Lower lobe of right lung (tissue), 2 donors: ENCODE data around the gene ARHGEF2. TPM values are rescaled to one million over a fixed set of nuclear protein-coding genes. Genes with fewer than 3 reads are reported as not detected.
A peak's percentile ranks its signal among the peaks of the same experiment; 100 is the strongest.

ENCODE experiments used
- ATAC-seq, 2 donors: fragments of 200-7000 bp; cut with Tn5 transposase; one replicate each; pipeline ENCODE4 v1.9.1; 2020 to 2022; ENCODE audit warnings: mild to moderate bottlenecking in 2 of 2, moderate library complexity in 2 of 2
- DNase-seq: peaks from one replicate; pipeline ENCODE4 v3.0.0-alpha.2; 2020
- H3K27ac ChIP-seq: fragments of 200-600 bp; one replicate; pipeline ENCODE4 v1.8.0; 2022
- H3K27me3 ChIP-seq: fragments of 200-600 bp; one replicate; pipeline ENCODE4 v1.8.0; 2022; ENCODE audit warnings: low read depth
- H3K36me3 ChIP-seq: fragments of 200-600 bp; one replicate; pipeline ENCODE4 v1.8.0; 2022; ENCODE audit warnings: mild to moderate bottlenecking
- H3K4me1 ChIP-seq: fragments of 200-600 bp; one replicate; pipeline ENCODE4 v1.8.0; 2022
- H3K4me3 ChIP-seq: fragments of 200-600 bp; one replicate; pipeline ENCODE4 v1.8.0; 2022; ENCODE audit warnings: mild to moderate bottlenecking
- H3K9me3 ChIP-seq: fragments of 200-600 bp; one replicate; pipeline ENCODE4 v1.8.0; 2022
- intact Hi-C: fragments of 100-400 bp; cut with DNase I; formaldehyde crosslinking; loops from one replicate; pipeline ENCODE4 v1.11.0; 2022
- total RNA-seq: library from RNA; stranded (reverse); fragmentation: NEBNext Ultra II Directional; extraction: Animal tissue kit (Norgen Biotek cat#: 25700); gene quantifications from one replicate; pipeline ENCODE4 v1.2.1, GENCODE V29; 2021
- TF ChIP-seq, protein P1 (sequence below): fragments of 200-600 bp; IDR thresholded peaks from one replicate; pipeline ENCODE4 v1.8.0; 2022; ENCODE audit warnings: antibody characterized with exemption, mild to moderate bottlenecking
- donor health status: DM: no; HTN: yes; CAD: no; lungs with severe emphysema.

Gene ARHGEF2
- total RNA-seq, 1 donor from 2014 or later: 252 TPM

DNA sequence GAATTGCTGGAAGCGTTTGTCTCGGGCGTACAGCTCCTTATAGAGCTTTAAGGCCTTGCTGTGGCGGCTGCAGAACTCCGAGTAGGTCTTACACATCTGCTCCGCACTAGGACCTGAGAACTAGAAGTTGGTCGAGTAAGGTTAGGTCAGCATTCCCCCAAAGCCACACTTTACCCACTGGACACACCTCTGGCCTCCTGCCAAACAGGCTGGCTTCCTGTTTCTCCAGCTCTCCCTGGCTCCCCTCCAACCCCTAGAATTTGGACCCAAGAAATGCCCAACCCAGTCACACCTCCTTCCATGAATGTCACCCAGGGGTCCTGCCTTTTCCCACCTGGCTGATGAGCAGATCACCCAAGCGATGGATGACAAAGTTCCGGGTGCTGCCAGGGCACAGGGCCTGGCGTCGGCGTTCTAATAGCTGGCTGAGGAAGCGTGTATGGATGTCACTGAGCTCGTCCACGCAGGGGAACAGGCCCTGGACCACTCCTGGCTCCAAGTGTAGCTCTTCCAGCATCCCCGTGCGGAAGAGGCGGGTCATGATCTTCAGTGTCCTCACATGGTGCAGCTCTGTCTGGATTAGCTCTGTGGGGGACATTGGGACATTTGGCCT, 15.6 kb downstream of the ARHGEF2 start:
- Histone ChIP-seq H3K4me1 (peaks cover 52% of the 10 kb centered on the region), H3K36me3 (peaks cover 100% of the 10 kb centered on the region), H3K4me3 (no peak overlapping the region), H3K27me3 (no peaks in the 10 kb centered on the region), H3K9me3 (no peaks in the 10 kb centered on the region), H3K27ac (peak overlapping the region; percentile 68)
- DNase-seq (peak; percentile 67), ATAC-seq (peak in 1 of 2 donors; percentile 16)
- TF ChIP-seq, protein P1, sequence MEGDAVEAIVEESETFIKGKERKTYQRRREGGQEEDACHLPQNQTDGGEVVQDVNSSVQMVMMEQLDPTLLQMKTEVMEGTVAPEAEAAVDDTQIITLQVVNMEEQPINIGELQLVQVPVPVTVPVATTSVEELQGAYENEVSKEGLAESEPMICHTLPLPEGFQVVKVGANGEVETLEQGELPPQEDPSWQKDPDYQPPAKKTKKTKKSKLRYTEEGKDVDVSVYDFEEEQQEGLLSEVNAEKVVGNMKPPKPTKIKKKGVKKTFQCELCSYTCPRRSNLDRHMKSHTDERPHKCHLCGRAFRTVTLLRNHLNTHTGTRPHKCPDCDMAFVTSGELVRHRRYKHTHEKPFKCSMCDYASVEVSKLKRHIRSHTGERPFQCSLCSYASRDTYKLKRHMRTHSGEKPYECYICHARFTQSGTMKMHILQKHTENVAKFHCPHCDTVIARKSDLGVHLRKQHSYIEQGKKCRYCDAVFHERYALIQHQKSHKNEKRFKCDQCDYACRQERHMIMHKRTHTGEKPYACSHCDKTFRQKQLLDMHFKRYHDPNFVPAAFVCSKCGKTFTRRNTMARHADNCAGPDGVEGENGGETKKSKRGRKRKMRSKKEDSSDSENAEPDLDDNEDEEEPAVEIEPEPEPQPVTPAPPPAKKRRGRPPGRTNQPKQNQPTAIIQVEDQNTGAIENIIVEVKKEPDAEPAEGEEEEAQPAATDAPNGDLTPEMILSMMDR: no peak
- intact Hi-C loops: no loop called here

DNA sequence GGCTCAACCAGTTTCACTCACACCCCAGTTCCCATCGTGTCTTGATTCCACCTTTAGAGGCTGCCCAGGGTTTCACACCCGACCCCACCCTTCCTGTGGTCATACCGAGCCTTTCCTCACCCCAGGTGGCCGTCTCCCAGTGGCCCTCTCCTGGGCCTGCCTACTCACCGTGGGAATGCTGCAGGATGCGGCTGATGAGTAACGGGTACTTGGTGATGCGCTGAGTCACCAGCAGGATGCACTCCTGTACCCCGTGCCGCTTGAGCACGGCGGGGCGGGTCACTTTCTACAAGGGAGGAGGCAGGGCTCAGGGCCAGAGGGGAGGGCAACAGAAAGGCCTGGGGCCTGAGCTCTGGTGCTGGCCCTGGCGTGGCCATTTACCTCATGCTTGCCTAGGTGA, 16.4 kb downstream of the ARHGEF2 start:
- no peak overlapping the region for H3K4me3 ChIP-seq
- intact Hi-C loops: no loop called here
- peaks cover 100% of the 10 kb centered on the region for H3K36me3 ChIP-seq
- no peaks in the 10 kb centered on the region for H3K9me3 ChIP-seq
- H3K27me3 ChIP-seq: no peaks in the 10 kb centered on the region
- peaks cover 45% of the 10 kb centered on the region for H3K4me1 ChIP-seq
- DNase-seq (no peak), ATAC-seq (peak; percentile 59 to 82)
- peak overlapping the region; percentile 68 for H3K27ac ChIP-seq
- TF ChIP-seq, protein P1: peak; percentile 34

DNA sequence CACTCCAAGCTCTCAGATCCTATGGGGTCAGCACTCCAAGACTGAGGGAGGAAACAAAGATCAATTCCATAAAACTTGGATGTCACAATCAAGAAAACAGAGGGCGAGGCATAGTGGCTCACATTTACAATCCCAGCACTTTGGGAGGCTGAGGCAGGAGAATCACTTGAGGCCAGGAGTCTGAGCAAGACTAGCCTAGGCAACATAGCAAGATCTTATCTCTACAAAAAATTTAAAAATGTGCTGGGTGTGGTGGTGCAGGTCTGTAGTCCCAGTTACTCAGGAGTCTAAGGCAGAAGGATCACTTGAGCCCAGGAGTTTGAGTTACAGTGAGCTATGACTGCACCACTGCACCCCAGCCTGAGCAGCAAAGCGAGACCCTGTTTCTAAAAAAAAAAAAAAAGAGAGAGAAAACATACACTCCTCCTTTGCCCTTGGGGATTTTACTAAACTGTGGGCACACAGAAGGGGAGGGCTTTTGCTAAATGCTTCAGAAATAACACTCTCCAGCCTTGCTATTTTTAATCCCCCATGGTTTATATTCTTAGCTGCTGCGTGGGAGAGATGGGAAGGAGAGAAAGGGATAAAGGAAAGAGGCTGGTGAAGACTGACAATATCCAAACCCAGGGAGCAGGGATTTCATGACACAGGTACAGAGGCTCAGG, 18.1 kb downstream of the ARHGEF2 start:
- ATAC-seq (no peak), DNase-seq (no peak)
- TF ChIP-seq, protein P1: no peak
- no peak overlapping the region for H3K27ac ChIP-seq
- no peak overlapping the region for H3K4me3 ChIP-seq
- peaks cover 27% of the 10 kb centered on the region for H3K4me1 ChIP-seq
- no peaks in the 10 kb centered on the region for H3K9me3 ChIP-seq
- no peaks in the 10 kb centered on the region for H3K27me3 ChIP-seq
- intact Hi-C loops: no loop called here
- peaks cover 100% of the 10 kb centered on the region for H3K36me3 ChIP-seq

DNA sequence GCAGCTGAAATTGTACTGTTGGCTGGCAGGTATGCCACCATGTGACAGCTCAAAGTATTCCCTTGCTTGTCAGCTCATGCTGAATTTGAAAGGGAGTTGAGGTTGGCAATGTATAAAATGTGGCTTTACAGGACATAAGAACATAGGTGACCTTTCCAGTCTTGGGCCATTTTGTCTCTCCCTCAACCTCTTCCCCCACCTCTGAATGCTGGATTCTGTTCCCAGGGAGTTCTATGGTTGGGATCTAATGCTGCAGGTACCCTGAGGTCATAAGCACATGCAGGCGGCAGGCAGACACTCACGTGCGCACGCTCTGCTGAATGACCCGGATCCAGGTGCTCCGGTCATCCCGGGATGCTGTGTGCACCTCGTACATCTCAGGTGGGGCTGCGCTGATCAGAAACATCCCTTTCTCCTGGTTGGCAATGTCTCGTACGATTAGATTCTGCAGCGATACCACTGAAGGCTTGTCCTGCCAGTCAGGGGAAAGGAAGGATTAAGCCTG, 20.9 kb downstream of the ARHGEF2 start:
- intact Hi-C loops: no loop called here
- Histone ChIP-seq H3K4me1 (peaks cover 16% of the 10 kb centered on the region), H3K36me3 (peaks cover 99% of the 10 kb centered on the region), H3K27ac (no peak overlapping the region), H3K27me3 (no peaks in the 10 kb centered on the region), H3K9me3 (no peaks in the 10 kb centered on the region), H3K4me3 (no peak overlapping the region)
- TF ChIP-seq, protein P1: no peak
- ATAC-seq: no peak
- no peak for DNase-seq

DNA sequence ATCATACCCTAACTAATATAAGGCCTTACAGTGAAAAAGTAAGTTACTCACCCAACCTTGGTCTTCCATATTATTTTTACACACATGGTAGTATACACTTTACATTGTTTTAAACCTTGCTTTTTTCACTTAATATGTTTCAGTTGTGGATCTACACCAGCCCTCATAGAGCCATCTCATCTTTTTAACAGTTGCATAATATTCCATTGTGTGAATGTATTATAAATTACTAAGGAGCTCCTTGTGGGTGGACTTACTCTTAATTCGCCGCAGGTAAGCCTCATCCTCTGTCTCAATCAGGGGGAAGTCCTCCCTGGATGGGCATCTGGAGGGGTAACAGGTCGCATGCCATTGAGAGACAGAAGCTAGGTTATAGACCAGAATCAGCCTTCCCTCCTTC, 23.7 kb downstream of the ARHGEF2 start:
- H3K9me3 ChIP-seq: no peaks in the 10 kb centered on the region
- ATAC-seq (no peak), DNase-seq (no peak)
- H3K36me3 ChIP-seq: peaks cover 99% of the 10 kb centered on the region
- no peaks in the 10 kb centered on the region for H3K27me3 ChIP-seq
- H3K4me3 ChIP-seq: no peak overlapping the region
- TF ChIP-seq, protein P1: no peak
- intact Hi-C loops: no loop called here
- no peaks in the 10 kb centered on the region for H3K4me1 ChIP-seq
- no peak overlapping the region for H3K27ac ChIP-seq
